GM03348 (cell line): Measurements from ENCODE around the gene UNK.
"Not testable (repeated sequence)": the region's sequence is repeated elsewhere in the genome, so short reads cannot be mapped to it uniquely, and the experiment has no call there.

Source experiments
- DNase-seq: peaks from one replicate; pipeline ENCODE4 v3.0.0; 2012; ENCODE audit warnings: low spot score

The UNK gene

GRCh38 chr17:75837899-75838298 lies 53.3 kb downstream of the UNK start:
- no peak for DNase-seq

GRCh38 chr17:75838410-75838809 lies 53.8 kb downstream of the UNK start:
- DNase-seq: no peak

DNA sequence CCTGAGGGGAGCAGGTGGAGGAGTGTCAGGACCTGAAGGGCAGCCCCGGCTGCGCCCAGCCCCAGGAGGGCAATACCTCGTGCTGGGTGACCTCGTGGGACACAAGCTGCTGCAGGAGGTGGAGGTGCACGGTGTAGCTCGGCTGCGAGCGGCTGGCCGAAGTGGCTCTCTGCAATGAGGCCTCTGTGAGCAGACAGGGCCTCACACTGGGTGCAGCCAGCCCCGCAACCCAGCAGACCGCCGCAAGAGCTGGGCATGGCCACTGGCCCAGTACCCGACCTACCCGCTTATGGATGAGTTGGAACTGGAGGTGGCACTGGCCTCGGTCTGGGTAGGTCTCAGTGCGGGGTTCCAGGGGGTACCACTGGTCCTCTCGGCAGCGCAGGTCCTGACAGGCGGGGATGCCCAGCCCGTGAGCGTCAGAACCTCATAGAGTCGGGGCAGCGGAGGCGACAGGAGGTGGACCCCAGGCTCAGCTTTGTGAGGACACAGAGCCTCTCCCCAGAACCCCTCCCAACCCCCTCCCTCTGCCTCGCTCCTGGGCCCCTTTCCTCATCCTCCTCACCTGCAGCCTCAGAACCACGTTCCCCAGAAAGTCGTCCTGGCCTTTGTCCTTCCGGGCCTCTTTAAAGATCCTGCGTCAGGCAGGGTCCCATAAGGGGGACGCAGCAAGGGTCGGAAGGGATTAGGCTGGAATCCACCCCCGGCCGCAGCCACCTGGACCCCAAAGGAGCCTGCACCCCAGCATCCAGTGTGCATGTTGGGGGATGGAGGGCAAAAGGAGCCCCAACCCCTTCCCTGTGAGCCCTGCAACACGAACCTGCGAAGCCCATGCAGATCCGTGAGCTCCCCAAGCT lies 55.6 kb downstream of the UNK start:
- no peak for DNase-seq

GRCh38 chr17:75840799-75841164 lies 56.2 kb downstream of the UNK start:
- no peak for DNase-seq

GRCh38 chr17:75842411-75842810 lies 57.8 kb downstream of the UNK start:
- DNase-seq: no peak

DNA sequence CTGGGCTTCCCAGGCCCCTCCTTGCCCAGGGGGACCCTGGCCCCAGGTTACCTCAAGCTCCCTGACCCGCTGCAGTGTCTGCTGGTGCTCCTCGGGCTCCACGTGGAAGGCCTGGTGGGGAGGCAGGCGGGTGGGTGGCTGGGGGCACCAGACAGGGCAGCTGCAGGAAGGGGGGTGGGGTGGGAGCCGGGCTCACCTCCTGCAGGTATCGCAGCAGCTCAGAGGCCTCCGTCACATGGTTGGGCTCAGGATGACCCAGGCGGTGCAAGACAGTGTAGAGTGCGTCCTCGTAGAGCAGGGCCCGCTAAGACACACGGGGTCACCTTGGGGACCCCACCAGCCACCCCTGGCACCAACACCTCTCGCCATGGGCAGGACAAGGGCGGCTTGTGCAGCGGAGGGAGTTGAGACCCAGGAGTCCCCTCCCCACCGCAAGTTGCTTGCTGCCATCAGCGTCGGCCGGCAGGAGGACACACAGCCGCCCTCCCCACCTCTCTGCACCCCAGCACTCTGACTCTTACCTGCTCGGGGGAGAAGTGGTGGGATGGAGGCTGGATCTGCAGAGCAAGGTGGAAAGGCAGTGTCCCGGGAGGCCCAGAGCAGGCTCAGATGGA lies 58.5 kb downstream of the UNK start:
- DNase-seq: no peak

DNA sequence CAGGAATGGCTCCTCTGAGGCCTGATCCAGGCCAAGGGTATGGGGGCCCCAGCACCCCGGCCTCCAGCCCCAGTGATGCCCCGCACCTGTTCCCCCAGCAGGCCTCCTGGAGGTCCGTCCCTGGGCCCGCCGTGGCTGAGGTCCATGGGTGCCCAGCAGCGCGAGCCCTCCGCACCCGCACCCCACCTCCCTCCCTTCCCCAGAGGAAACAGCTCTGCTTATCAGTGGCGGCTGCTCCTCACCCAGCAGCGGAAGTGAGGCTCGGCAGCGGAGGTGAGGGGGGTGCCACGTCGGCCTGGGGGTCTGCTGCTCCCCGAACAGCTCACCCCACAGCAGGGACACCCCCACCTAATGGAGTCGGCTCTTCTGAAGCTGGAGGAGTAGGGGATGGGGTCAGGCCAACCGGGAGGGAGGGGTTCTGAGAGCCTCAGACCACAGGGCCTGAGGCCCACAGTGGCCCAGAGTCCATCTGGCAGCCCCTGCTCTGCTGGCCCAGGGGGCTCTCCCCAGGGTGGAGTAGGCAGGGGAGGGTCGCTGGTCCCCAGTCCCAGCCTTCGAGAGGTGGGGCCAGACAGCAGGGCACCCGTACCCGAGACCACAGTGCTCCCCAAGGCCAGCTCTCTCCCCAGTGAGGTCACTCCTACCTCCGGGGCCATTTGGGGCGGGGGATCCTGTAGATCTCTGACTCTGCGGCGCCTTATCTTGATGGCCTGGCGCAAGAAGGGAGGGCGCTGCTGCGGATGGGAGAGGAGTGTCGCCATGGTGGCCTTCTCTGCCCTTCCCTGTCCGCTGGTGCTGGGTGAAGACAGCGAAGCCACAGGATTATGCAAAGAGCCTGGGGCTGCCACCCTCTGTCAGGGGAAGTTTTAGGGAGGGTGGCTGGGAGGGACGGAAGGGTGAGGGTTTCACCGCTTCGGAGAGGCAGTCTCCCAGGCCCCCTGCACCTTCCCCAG lies 59.2 kb downstream of the UNK start, which contains the start of gene UNC13D:
Gene UNC13D (minus strand): TSS at position 828 of the 953 bp plus-strand sequence. CDS start 67 bp downstream, at position 761.
- no peak for DNase-seq

GRCh38 chr17:75844530-75845057 lies 60.0 kb downstream of the UNK start:
- no peak for DNase-seq

- peak; percentile 85 for DNase-seq
Observed at GRCh38 chr17:75845058-75845711, 60.6 kb downstream of the UNK start.

GRCh38 chr17:75845933-75846691 lies 61.5 kb downstream of the UNK start:
- DNase-seq: no peak

- no peak for DNase-seq
Observed at GRCh38 chr17:75846692-75847613, 62.3 kb downstream of the UNK start.

- DNase-seq: no peak
Observed at GRCh38 chr17:75847614-75848522, 63.3 kb downstream of the UNK start.

DNA sequence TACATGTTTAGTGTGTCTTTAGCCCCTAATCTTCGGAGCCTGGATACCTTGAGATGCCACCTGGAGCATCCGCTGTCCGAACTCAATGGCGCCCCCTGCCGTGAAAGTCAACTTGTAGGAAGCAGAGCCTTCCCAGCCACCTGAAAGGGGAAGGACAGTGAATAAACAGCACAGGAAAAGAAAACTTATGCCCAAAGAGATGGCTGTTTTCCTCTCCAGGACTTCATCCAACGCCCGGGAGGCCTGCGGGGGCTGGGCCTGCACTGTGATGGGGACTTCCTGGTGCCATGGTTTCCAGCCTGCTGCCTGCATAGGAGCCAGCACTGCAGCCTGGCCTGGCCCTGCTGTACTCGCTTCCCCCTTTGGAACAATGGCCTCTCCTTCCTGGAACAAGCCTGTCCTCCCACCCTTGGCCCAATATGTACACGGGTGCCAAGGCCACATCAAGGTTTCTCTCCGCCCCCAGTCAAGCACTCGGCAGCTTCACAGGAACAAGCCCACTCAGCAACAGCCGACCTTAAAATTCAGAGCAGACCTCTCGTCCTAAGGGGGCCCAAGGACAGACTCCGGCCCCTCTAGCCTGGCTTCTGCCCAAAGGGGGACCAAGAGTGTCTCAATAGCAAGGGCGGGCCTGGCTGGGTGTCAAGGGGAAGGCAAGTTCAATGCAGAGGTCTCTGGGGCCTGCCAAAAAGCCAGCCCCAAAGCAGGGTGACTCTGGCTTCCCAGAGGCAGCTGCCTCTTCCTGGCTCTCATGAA lies 64.1 kb downstream of the UNK start:
- DNase-seq: peak; percentile 54

GRCh38 chr17:75849279-75849646 lies 64.7 kb downstream of the UNK start:
- DNase-seq: no peak

DNA sequence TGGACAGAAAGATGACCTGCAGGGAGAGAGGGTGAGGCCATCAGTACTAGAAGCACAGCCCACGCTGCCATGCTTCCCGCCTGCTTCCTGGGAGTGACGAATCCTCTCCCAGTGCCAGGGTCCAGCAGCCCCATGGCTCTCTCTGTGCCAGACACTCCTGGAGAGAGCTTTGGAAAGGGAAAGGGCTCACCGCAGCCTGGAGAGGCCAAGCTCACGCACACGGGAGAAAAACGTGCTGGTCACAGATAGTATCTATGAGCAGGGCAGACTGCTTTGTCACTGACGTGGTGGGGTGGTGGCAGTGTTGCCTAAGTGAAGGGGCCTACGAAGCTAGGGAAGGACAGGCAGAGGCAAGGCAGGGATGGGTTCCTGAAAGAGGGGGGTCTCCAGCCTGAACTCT lies 65.1 kb downstream of the UNK start:
- no peak for DNase-seq

DNA sequence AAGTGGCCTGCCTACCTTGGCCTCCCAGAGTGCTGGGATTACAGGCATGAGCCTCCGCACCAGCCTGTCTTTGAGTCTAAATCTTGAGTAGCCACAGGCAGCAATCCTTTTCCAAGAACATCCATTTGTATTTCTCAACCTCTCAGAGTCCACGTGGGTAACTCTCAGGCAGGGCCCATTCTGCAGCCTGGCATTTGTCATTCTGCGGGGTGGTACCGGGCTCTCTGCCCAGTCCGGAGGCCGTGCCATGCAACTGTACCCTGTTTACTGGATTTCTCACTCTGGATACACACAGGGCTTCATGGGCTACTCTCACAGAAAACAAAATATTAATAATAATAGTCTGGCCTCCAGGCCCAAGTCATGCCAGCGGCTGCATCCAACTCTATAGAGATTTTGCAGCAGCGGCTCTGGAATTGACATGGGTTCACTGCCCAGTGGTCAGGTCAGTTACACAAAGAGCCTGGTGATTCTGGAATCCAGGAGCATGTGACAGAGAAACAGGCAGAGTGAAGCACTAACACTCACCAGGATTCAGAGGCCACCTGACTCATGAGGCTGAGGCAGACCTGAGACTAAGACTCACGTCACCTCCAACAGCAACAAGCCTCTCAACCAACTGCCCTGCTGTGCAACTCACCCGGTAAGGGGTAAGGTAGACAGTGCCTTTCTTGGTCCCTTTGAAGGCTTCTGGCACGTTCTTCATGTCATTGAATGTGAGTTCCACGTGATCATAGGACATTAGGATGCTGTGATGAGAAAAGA lies 66.5 kb downstream of the UNK start:
- DNase-seq: no peak

GRCh38 chr17:75851693-75851991 lies 67.0 kb downstream of the UNK start:
- not testable (repeated sequence) for DNase-seq
